ENCODE measurements around the gene HIP1.

DNA sequence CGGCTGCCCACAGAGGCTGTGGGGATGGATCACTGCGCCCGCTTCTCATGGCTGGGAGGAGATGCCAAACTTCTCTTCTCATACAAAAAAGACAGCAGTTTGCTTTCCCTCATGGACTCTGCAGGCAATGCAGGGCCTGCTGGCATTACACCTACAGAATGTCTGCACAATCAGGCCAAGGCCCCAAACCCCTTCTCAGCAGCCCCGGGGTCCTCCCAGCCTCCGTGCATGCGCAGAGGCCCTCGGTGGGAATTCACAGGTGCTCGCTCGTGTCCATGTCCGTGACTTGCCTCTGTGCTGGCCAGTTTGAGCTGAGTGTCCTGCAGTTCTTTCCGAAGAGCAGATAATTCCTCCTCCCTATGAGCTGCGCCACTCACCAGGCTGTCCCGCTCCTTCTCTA, 183.0 kb downstream of the HIP1 start:
- TF ChIP-seq, protein P1, sequence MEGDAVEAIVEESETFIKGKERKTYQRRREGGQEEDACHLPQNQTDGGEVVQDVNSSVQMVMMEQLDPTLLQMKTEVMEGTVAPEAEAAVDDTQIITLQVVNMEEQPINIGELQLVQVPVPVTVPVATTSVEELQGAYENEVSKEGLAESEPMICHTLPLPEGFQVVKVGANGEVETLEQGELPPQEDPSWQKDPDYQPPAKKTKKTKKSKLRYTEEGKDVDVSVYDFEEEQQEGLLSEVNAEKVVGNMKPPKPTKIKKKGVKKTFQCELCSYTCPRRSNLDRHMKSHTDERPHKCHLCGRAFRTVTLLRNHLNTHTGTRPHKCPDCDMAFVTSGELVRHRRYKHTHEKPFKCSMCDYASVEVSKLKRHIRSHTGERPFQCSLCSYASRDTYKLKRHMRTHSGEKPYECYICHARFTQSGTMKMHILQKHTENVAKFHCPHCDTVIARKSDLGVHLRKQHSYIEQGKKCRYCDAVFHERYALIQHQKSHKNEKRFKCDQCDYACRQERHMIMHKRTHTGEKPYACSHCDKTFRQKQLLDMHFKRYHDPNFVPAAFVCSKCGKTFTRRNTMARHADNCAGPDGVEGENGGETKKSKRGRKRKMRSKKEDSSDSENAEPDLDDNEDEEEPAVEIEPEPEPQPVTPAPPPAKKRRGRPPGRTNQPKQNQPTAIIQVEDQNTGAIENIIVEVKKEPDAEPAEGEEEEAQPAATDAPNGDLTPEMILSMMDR (conservative IDR thresholded peaks at IDR 0.05; ENCODE audit: low read depth, low read length): no peak
- TF ChIP-seq EZH2 (IDR thresholded peaks at IDR 0.05; ENCODE audit: low read length, unreplicated experiment): no peak

All from PC-3 (cell line).